Esophagus muscularis mucosa (tissue), 4 donors: ENCODE measurements around the gene SYT15B.
"Not testable (repeated sequence)": the region's sequence is repeated elsewhere in the genome, so short reads cannot be mapped to it uniquely, and the experiment has no call there.

ENCODE experiments used
- CTCF ChIP-seq, 3 experiments: fragments of 200-600 bp in 2 of 3; fragments of 450-650 bp in 1 of 3; sonication (generic) in 2 of 3; IDR thresholded peaks; one replicate each; pipeline ENCODE4 v1.5.1; 2017 to 2019; ENCODE audit warnings: antibody characterized with exemption in 3 of 3, mild to moderate bottlenecking in 2 of 3, moderate library complexity in 1 of 3
- EP300 ChIP-seq: sonication (generic); formaldehyde crosslinking; IDR thresholded peaks from one replicate; pipeline ENCODE4 v1.6.1; 2017; ENCODE audit warnings: antibody characterized with exemption
- POLR2A ChIP-seq: fragments of 450-650 bp; IDR thresholded peaks from one replicate; pipeline ENCODE4 v1.6.1; 2017; ENCODE audit warnings: antibody characterized with exemption, moderate library complexity, mild to moderate bottlenecking, low read depth
- POLR2AphosphoS5 ChIP-seq, 2 donors: sonication (generic); formaldehyde crosslinking; IDR thresholded peaks; one replicate each; pipeline ENCODE4 v1.6.1; 2017; ENCODE audit warnings: antibody characterized with exemption in 2 of 2

DNA sequence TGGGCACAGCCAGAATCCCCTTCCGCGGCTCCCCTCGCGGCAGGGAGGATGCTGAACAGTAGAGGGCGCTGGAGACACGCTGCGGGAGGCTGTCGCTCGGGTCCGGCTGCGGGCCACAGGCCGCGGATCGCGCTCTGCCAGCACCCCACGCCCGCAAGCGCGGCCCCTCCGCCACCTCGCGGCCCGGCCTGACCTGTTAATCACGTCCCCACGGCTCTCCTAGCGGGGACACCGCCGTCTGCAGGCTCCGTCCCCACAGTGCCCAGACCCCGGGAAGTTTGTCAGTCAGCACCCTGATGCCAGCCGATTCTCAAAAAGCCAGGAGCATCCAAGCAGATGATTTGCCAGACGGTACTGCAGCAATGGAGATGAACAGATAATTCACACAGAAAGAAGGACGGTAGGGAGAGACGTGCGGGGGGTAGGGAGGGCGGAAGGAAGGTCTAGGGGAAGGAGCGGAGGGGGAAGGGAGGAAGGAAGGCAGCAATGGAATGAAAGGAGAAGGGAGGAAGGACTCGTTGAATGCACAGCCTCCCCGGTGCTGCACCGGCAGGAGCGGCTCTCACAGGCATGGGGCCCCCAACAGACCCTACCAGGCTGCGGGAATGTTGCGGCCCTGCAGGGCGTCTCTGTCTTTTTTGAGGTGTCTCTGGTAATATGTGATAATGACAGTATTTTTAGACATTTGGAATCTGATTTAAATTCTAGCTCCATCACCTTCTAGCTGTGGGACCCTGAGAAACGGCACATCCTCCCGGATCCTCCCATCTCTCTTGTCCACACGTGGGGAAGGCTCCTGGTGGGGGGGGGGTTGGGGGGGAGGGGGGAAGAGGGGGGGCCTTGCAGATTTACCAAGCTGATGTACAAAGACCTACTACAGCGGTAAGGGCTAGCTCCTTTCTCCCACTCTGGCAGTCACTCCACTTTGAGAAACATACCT is 19.5 kb downstream of the SYT15B start:
- peak in 2 of 3 experiments; percentile 9 to 15 for TF ChIP-seq CTCF (IDR thresholded peaks at IDR 0.05)
- not testable (repeated sequence) for TF ChIP-seq EP300; POLR2AphosphoS5 (IDR thresholded peaks at IDR 0.05); POLR2A
